ENCODE data around the gene IL3.

Gene IL3

DNA sequence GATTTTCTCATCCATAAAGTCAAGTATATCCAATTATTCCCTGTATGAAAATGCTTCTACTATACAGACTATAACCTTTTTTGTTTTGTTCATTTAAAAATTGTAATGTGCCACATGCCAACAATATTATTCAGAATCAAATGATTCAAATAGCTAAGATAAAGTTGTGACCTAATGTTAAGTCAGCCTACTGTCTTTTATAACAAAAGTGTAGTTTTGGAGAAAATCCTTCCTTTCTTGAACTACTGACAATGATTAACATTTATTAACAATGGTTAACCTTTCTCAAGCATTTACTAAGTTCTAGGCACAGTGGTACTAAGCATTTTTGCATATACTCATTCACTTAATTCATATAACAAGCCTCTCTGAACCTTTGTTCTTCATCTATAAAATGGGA, 38.2 kb downstream of the IL3 start:
- no peaks in the 10 kb centered on the region for H3K9me3 ChIP-seq
- no peaks in the 10 kb centered on the region for H3K36me3 ChIP-seq
- H3K4me2 ChIP-seq = no peak overlapping the region
- no peak overlapping the region for H3K9ac ChIP-seq
- no peaks in the 10 kb centered on the region for H4K20me1 ChIP-seq
- no peak for TF ChIP-seq Cebpa-rat (IDR thresholded peaks at IDR 0.05)
- H3K4me3 ChIP-seq = no peak overlapping the region
- no peaks in the 10 kb centered on the region for H3K27me3 ChIP-seq
- peaks cover 70% of the 10 kb centered on the region for H3K4me1 ChIP-seq
- H3K27ac ChIP-seq = no peak overlapping the region

GRCh38 chr5:132099076-132099748, 38.8 kb downstream of the IL3 start:
- H3K4me3 ChIP-seq = no peak overlapping the region
- no peak overlapping the region for H3K9ac ChIP-seq
- H3K9me3 ChIP-seq = no peaks in the 10 kb centered on the region
- no peak for TF ChIP-seq Cebpa-rat (IDR thresholded peaks at IDR 0.05)
- H3K4me2 ChIP-seq = peak overlapping the region; percentile 21
- peaks cover 71% of the 10 kb centered on the region for H3K4me1 ChIP-seq
- H4K20me1 ChIP-seq = no peaks in the 10 kb centered on the region
- H3K27me3 ChIP-seq = no peaks in the 10 kb centered on the region
- H3K27ac ChIP-seq = no peak overlapping the region
- no peaks in the 10 kb centered on the region for H3K36me3 ChIP-seq

GRCh38 chr5:132099905-132100304, 39.5 kb downstream of the IL3 start:
- peaks cover 71% of the 10 kb centered on the region for H3K4me1 ChIP-seq

DNA sequence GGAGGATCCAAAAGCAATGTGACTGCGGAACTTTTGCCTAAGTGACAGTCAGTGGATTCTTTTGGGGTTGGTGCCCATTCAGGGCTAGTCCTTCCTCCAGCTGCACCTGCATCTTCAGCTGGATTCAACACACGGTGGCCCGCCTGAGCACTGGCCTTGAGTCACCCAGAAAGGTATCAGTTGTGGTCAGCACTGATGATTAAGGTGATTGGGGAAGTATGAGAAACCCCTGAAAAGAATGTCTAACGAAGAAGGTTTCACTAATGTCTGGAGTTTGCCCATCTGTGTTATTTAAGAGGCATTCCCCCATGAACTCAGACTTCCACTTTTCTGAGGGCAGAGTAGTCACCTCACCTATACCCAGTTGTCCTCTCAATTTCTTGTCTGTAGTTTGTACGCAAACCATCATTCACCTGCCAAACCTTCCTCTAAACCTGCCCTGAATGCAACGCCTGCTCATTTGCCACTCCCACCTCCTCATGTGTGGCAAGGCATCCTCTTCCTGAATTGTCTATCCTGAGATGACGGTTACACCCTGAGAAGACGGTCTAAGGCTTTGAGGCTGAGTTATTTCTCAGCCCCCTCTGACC, 40.3 kb downstream of the IL3 start:
- H3K4me3 ChIP-seq = no peak overlapping the region
- no peaks in the 10 kb centered on the region for H3K27me3 ChIP-seq
- H4K20me1 ChIP-seq = no peaks in the 10 kb centered on the region
- H3K4me1 ChIP-seq = peaks cover 70% of the 10 kb centered on the region
- H3K9me3 ChIP-seq = no peaks in the 10 kb centered on the region
- peak overlapping the region; percentile 86 for H3K4me2 ChIP-seq
- no peak overlapping the region for H3K9ac ChIP-seq
- H3K36me3 ChIP-seq = no peaks in the 10 kb centered on the region
- TF ChIP-seq Cebpa-rat (IDR thresholded peaks at IDR 0.05) = no peak
- H3K27ac ChIP-seq = peak overlapping the region; percentile 70

More at GRCh38 chr5:132099905-132100304, 39.5 kb downstream of the IL3 start:
- H3K27ac ChIP-seq = no peak overlapping the region
- no peaks in the 10 kb centered on the region for H3K27me3 ChIP-seq
- no peaks in the 10 kb centered on the region for H3K36me3 ChIP-seq
- H3K9me3 ChIP-seq = no peaks in the 10 kb centered on the region
- no peak overlapping the region for H3K9ac ChIP-seq
- TF ChIP-seq Cebpa-rat (IDR thresholded peaks at IDR 0.05) = no peak
- H4K20me1 ChIP-seq = no peaks in the 10 kb centered on the region
- no peak overlapping the region for H3K4me3 ChIP-seq
- peak overlapping the region; percentile 21 for H3K4me2 ChIP-seq

DNA sequence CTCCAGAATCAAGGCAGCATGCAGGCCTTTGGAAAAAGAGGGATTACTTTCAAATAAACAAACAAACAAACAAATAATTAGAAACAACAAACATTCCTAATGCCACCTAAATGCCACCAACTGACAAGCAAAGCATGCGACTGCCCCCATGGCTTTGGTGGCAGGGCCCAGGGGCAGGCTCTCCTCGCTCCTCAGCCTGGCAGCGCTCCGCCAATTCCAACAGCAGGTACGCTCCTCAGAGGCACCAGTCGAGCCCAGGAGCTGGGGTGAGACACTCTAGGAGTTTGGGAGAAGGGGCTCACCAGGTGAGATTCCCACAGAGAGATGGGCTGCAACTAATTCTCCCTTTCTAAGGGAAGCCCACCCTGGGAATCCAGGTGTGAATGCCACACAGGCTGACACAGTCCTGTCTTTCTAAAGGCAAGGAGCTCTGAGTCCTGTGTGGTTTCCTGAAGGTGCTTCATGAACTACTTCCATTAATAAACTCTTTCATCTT, 41.0 kb downstream of the IL3 start:
- peak overlapping the region; percentile 86 for H3K4me2 ChIP-seq
- no peak overlapping the region for H3K4me3 ChIP-seq
- H4K20me1 ChIP-seq = no peaks in the 10 kb centered on the region
- no peaks in the 10 kb centered on the region for H3K9me3 ChIP-seq
- H3K36me3 ChIP-seq = no peaks in the 10 kb centered on the region
- H3K9ac ChIP-seq = no peak overlapping the region
- no peaks in the 10 kb centered on the region for H3K27me3 ChIP-seq
- H3K27ac ChIP-seq = peak overlapping the region; percentile 70
- TF ChIP-seq Cebpa-rat (IDR thresholded peaks at IDR 0.05) = no peak
- H3K4me1 ChIP-seq = peaks cover 67% of the 10 kb centered on the region

DNA sequence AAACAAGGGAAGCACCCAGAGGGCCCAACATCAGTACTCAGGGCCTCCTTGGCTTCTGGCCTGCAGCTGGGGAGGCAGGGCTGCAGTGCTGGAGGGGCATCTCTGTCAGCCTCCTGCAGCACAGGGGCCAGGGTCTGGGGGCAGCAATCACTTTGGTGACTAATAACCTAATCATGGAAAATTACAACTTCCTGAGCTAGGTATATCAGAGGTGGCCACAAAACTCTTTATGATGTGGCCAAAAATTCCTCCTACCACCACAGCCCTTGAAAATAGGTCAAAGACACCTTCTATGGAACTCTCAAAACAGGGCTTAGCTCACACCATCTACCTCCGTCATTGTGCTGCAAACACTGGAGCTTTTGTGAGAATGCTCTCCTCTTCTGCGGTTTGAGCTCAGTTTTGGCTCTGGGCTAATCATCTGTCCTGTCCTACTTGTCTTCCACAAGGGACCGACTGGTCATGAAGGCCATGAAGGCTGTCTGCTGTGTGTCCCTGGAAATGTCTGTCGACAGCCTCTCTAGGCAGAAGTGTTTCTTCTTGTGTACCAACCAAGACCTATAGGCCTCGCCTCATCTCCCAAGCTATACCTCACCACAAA, 41.7 kb downstream of the IL3 start:
- H3K9me3 ChIP-seq = no peaks in the 10 kb centered on the region
- H3K36me3 ChIP-seq = no peaks in the 10 kb centered on the region
- TF ChIP-seq Cebpa-rat (IDR thresholded peaks at IDR 0.05) = no peak
- H3K27ac ChIP-seq = peak overlapping the region; percentile 95
- peak overlapping the region; percentile 86 for H3K4me2 ChIP-seq
- no peaks in the 10 kb centered on the region for H4K20me1 ChIP-seq
- no peak overlapping the region for H3K4me3 ChIP-seq
- H3K27me3 ChIP-seq = no peaks in the 10 kb centered on the region
- H3K9ac ChIP-seq = peak overlapping the region; percentile 78; the same call in 1 of the 2 replicates
- peaks cover 67% of the 10 kb centered on the region for H3K4me1 ChIP-seq

DNA sequence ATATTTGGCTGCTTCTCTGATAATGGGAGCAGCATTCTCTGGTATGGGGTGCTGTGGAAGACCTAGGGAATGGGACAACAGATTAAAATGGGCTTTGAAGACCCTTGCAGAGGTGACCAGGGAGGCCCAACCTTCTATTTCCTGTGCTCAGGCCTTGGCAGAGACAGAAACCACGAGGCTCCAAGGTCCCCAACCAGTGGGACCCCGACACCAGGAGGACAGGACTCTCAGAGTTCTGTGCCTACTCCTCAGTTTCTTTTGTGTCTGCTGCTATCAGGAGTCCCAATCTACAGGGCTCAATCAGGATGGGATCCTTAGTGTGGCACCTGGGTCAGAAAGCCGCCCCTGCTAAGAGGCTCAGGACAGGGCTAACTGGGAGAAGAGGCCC, 42.5 kb downstream of the IL3 start:
- Histone ChIP-seq H3K9ac (peak overlapping the region; percentile 78), H3K9me3 (0 out of 2 replicates have a peak, but pooled peaks cover 1% of the 10 kb centered on the region), H3K4me2 (peak overlapping the region; percentile 86), H3K4me1 (peaks cover 67% of the 10 kb centered on the region), H3K27ac (peak overlapping the region; percentile 95), H4K20me1 (no peaks in the 10 kb centered on the region), H3K27me3 (no peaks in the 10 kb centered on the region), H3K4me3 (peak overlapping the region; percentile 46), H3K36me3 (no peaks in the 10 kb centered on the region)
- no peak for TF ChIP-seq Cebpa-rat (IDR thresholded peaks at IDR 0.05)

DNA sequence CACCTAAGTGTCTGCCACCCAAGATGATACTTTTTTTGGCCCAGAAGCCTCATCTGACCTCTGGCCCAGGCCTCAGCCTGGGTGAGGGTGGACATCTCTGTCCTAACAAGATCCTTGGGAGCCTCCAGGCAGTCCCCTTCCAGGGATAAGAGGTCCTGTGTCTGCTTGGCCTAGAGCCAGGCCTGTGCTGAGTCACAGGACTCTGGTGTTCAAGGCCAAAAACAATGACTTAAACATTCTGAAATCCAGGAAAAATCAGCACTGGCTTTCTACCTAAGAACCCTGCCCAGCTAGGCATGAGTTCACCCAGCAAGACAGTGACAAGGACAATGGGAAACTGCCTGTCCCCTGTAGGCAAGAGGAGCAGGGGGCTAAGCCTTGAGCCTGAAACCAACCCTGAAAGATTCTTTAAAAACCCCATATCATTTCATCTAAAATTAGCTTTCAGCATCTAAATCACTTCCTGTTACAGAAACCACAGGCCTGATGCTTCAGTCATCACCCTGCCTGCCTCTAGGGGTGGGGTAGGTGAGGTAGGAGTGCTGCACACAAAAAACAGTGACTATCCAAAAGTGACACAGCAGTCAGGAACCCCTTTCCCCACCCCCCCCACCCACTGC, 43.0 kb downstream of the IL3 start:
- peak overlapping the region; percentile 46 for H3K4me3 ChIP-seq
- peak overlapping the region; percentile 86 for H3K4me2 ChIP-seq
- H4K20me1 ChIP-seq = no peaks in the 10 kb centered on the region
- no peak for TF ChIP-seq Cebpa-rat (IDR thresholded peaks at IDR 0.05)
- H3K4me1 ChIP-seq = peaks cover 67% of the 10 kb centered on the region
- no peaks in the 10 kb centered on the region for H3K36me3 ChIP-seq
- H3K9me3 ChIP-seq = 0 out of 2 replicates have a peak, but pooled peaks cover 2% of the 10 kb centered on the region
- H3K27me3 ChIP-seq = no peaks in the 10 kb centered on the region
- H3K9ac ChIP-seq = peak overlapping the region; percentile 78
- peak overlapping the region; percentile 95 for H3K27ac ChIP-seq

- TF ChIP-seq Cebpa-rat (IDR thresholded peaks at IDR 0.05) = no peak
- H3K4me3 ChIP-seq = no peak overlapping the region
- H3K27ac ChIP-seq = peak overlapping the region; percentile 61
- peak overlapping the region; percentile 86 for H3K4me2 ChIP-seq
- H3K9ac ChIP-seq = no peak overlapping the region; the same call in 1 of the 2 replicates
- H3K9me3 ChIP-seq = 0 out of 2 replicates have a peak, but pooled peaks cover 2% of the 10 kb centered on the region
- H3K27me3 ChIP-seq = no peaks in the 10 kb centered on the region
- H3K36me3 ChIP-seq = no peaks in the 10 kb centered on the region
- no peaks in the 10 kb centered on the region for H4K20me1 ChIP-seq
- peaks cover 65% of the 10 kb centered on the region for H3K4me1 ChIP-seq
Measured at GRCh38 chr5:132103969-132104391, 43.5 kb downstream of the IL3 start.

Data from BLaER1 (cell line).